GM21447 (cell line): Measurements from ENCODE around the gene C2orf81.

Source experiments
- ATAC-seq: cut with Tn5 transposase; IDR thresholded peaks from one replicate; pipeline ENCODE4 v1.9.1; 2021; ENCODE audit not compliant: unreplicated experiment

C2orf81 gene

GRCh38 chr2:74391580-74392448 lies 29.6 kb downstream of the C2orf81 start:
- ATAC-seq, result peak; percentile 76

GRCh38 chr2:74391209-74391579 lies 30.2 kb downstream of the C2orf81 start:
- peak; percentile 29 for ATAC-seq

GRCh38 chr2:74390606-74391005 lies 30.8 kb downstream of the C2orf81 start:
- no peak for ATAC-seq

GRCh38 chr2:74387346-74387745 lies 34.1 kb downstream of the C2orf81 start:
- ATAC-seq, result no peak

GRCh38 chr2:74385396-74385795 lies 36.0 kb downstream of the C2orf81 start:
- ATAC-seq, result no peak

- ATAC-seq, result no peak
Observed at GRCh38 chr2:74384051-74384450, 37.4 kb downstream of the C2orf81 start.

GRCh38 chr2:74383254-74383653 lies 38.2 kb downstream of the C2orf81 start:
- ATAC-seq, result no peak

GRCh38 chr2:74381751-74382150 lies 39.7 kb downstream of the C2orf81 start:
- ATAC-seq, result no peak

- no peak for ATAC-seq
Observed at GRCh38 chr2:74379851-74380789, 41.3 kb downstream of the C2orf81 start, which contains the start of gene DCTN1. DCTN1 (minus strand) TSS chr2:74380311; CDS start chr2:74380037, 274 bp downstream.

- ATAC-seq, result no peak
Observed at GRCh38 chr2:74378007-74378406, 43.4 kb downstream of the C2orf81 start.

GRCh38 chr2:74375838-74376237 lies 45.6 kb downstream of the C2orf81 start:
- ATAC-seq, result no peak

- ATAC-seq, result no peak
Observed at GRCh38 chr2:74374509-74375205, 46.8 kb downstream of the C2orf81 start.

- no peak for ATAC-seq
Observed at GRCh38 chr2:74373985-74374384, 47.4 kb downstream of the C2orf81 start.

- ATAC-seq, result no peak
Observed at GRCh38 chr2:74373221-74373676, 48.2 kb downstream of the C2orf81 start.

- ATAC-seq, result no peak
Observed at GRCh38 chr2:74372674-74373073, 48.7 kb downstream of the C2orf81 start.

- no peak for ATAC-seq
Observed at GRCh38 chr2:74371421-74371820, 50.0 kb downstream of the C2orf81 start.

GRCh38 chr2:74369976-74370375 lies 51.4 kb downstream of the C2orf81 start:
- ATAC-seq, result no peak

- no peak for ATAC-seq
Observed at GRCh38 chr2:74368499-74368898, 52.9 kb downstream of the C2orf81 start.

- ATAC-seq, result no peak
Observed at GRCh38 chr2:74367789-74368188, 53.6 kb downstream of the C2orf81 start.

- ATAC-seq, result no peak
Observed at GRCh38 chr2:74366036-74366435, 55.4 kb downstream of the C2orf81 start.
